GM18526 (cell line): ENCODE measurements around the gene APMAP.

Experiments
- POLR2A ChIP-seq: IDR thresholded peaks from 3 replicates; pipeline ENCODE4 v1.6.1; 2011; ENCODE audit not compliant: insufficient read length; ENCODE audit errors: extremely low read depth

Gene APMAP

DNA sequence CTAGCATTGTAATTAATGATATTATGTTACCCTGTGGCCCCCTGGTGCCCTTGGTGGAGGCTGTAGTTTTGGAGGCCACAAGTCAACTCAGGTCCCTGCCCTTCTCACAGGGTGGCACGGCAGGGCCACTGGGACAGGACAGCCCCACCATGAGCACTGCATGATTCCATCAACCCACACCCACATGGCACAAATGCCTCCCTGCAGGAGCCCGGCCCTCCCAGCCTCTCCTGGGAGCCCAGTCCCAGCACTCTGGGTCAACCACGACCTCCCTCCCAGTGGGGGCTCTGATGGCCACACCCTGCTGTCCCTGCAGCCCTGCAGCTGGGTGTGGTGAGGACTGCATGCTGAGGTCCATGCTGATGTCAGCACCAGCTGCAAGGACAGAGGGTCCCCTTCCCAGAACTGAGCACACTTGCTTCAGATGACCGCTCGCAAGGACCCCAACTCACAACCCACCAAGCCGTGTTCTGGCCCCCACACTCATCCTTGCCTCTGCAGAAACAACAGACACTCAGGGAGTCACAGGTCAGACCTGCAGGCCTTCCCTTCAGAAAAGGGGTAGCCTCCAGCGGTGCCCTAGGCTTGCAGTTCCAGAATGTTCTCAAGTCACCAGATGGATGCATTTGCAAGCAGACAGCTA lies 59.2 kb downstream of the APMAP start:
- TF ChIP-seq POLR2A = no peak

DNA sequence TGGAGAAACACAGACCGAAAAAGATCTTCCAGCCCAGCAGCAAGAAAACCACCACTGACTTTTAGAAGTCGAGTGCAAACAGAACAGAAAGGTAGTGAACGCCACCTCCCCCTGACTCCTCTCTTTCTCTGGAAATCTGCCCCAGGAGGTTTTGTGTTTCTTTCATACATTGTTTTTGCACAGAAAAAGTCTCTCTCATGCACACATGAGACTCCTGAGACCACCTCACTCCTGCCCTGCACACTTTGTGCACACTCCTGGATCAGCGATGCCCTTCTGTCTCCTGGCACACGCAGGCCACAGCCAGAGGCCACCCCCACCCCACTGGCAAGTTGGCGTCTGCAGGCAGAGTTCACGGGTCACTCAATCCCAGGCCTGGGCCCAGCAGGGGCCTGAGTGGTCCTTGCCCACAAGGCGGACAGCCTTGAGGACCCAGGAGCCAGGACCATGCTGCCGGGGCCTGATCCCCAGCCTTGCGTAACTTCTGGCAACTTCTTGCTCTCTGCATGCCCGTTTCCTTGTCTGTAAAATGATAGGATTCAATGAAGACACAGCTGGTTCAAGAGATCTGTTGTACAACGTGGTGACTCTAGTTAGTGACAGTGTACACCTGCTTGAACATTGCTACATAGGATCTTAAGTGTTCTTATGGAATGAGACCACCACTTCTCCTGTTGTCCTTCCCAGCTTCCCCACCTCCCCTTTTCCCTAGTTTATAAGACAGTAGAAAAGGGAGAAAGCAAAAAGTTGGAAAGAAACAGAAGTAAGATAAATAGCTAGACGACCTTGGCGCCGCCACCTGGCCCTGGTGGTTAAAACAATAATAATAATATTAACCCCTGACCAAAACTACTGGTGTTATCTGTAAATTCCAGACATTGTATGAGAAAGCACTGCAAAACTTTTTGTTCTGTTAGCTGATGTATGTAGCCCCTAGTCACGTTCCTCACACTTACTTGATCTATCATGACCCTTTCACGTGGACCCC lies 73.7 kb downstream of the APMAP start:
- no peak for TF ChIP-seq POLR2A

DNA sequence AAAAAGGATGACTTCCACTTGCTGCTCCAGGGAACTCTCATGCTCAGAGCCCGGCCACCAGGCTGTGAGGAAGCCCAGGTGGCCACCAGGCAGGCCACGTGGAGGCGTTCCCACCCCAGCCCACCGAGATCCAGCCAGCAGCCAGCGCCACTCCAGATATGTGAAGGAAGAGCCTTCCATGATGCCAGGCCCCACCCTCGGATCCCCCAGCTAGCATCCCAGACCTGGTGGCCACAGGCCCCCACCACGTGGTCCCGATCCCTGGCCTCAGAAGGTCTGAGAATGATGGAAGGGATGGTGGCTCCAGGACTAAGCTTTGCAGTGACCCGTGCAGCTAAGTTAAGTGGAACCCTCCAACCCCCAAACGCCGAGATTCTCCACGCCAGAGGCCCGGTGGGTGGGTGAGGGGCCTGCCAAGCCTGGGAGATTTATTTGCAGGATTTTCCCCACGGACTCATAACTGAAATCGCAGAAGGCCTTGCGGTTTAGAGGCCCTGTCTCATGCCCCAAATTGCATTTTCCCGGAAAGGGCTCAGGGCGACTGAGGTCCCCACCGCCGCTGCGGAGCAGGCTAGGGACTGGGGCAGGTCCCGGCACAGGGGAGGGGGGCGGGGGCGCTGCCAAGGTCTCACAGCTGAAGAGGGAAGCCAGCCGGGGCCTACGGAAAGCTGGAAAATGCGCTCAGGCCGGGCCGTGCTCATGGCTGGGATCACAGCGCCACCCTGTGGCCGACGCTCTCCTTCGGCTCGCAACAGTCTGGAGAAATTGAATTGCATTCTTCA lies 74.6 kb downstream of the APMAP start:
- no peak for TF ChIP-seq POLR2A

DNA sequence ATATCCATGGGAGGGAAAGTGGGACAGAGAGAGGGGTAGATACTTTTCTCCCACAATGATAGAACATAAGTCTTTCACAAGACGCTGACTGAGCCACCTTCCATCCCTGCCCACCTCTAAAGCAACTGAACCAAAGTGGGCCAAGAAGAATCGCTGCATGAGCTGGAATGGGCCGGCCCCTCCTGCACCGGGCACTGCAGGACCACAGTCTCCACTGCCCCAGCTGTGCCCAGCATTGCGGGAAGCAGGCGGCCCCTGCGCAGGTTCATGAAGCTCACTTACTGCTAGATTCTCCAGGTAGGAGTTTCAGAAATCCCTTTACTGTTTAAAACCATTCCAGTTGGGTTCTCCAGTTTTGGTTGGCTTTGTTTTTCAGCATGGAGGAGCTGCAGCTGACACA lies 75.5 kb downstream of the APMAP start:
- no peak for TF ChIP-seq POLR2A

DNA sequence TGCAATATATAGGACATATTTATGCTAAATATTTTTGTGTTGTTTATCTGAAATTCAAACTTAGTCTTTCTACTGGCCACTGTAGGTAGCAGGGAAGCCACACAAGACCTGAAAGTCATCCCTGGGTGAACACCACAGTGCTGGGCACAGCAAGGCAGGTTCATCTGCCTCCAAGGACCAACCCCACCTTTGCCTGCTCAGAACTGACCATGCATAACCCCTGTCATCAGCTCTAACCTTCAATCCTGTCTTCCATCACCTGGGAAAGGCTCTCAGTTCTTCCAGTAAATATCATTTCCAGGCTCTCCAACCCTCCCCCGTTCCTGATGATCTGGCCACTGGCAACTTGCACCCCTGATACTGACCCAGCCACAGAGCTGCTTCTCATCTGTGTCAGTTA lies 76.1 kb downstream of the APMAP start:
- TF ChIP-seq POLR2A = no peak

DNA sequence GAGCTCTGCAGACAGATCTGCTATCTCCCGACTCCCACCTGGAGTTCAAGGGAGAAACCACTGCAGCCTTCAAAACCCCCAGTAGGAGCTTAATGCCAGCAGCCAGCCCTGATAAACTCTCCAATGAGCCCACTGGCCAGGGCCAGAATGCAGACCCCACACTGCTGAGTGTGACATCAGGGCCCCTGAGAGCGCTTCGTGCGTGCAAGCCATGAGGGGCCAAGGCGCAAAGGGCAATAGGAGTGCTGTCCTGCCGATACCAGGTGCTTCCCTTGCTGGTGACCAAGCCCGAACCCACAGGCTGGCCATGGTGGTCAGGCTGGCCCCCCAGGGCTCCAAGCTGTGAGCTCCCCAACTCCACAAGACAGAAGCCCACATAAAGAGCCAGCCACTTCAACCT lies 76.7 kb downstream of the APMAP start:
- TF ChIP-seq POLR2A = no peak

DNA sequence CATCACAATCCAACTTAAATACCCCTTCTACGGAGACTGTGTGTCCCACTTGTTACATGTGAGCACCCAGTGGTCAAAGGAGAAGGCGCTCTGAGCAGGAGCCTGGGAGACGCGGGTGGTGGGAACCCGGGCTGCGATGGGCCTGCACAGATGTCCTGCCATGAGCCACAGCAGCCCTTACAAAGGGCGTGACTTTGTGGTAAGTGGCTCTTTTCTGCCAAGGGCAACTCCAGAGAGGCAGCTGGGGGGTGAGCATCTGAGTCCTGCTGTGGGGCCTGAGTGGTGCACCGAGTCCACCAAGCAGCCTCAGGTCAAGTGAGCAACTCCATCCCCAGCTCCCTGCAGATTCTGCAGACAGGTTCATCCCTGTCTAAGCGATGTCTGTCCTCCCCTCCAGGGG lies 77.1 kb downstream of the APMAP start:
- TF ChIP-seq POLR2A = no peak

DNA sequence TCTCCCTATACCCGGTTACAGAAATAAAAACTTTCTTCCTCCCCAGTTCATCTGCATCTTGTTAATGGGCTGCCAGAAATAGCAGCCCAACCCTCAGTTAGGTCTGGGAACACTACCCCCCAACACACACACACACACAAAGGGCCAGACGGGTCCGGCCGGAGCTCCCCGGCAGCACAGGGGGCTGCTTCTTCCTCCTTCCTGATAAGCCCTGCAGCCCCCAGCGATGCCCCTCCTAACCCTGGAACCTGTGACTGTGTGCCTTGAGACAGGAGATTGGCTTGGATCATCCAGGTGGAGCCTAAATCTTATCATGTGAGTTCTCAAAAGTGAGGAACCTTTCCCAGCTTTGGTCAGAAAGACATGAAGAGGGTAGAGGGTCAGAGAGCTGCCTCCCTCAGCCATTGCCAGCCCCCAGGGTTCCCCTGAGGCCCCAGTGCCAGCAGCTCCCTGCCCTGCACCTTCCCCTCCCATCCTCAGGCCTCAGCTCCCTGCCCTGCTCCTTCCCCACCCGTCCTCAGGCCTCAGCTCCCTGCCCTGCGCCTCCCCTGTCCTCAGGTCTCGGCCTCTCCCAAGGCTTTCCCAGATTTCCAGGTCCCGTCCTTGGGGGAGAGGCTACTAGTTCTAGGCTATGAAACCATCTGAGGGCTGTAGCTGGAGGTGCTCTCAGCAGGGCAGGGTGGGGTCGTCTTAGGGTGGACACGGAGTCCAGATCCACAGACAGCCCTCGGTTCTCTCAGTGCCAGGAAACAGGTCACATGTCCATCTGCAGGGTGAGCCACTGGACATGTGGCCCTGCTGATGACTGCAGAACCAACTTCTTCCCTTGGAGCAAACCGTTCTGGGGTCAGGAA lies 77.9 kb downstream of the APMAP start:
- no peak for TF ChIP-seq POLR2A

DNA sequence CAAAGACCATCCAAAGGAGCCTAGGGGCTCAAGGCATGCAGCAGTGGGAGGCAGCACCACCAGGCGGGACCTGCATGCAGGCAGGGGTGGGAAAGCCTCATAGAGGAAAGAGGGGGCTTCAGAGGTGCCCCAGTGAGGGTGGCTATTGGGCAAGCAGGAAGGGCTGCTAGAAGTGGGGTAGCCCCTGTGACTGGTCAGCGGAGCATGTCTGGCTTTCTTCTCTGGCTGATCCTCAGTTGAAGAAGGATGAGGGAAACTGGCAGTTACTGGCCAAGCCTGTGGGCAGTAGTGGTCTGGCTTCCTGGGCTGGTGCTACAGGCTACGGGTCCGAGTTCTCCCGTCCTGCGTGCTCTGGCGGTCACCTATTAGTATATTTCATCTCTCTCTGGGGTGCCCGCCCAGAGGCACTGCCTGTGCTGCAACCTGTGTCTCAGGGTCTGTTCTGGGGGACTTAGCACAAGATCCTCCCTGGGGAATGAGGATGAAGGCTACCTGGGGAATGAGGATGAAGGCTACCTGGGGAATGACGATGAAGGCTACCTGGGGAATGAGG lies 79.4 kb downstream of the APMAP start:
- TF ChIP-seq POLR2A = no peak
